GM18519 (cell line): Measurements from ENCODE around the gene NUDT1.

ENCODE experiments used
- ATAC-seq: cut with Tn5 transposase; IDR thresholded peaks from one replicate; pipeline ENCODE4 v1.9.1; 2021; ENCODE audit warnings: mild to moderate bottlenecking, moderate library complexity; ENCODE audit not compliant: unreplicated experiment, low FRiP score

The NUDT1 gene

GRCh38 chr7:2204446-2204845, 37.6 kb upstream of the NUDT1 start:
- no peak for ATAC-seq

GRCh38 chr7:2205036-2205780, 36.8 kb upstream of the NUDT1 start:
- no peak for ATAC-seq

- ATAC-seq = no peak
Observed at GRCh38 chr7:2208712-2209111, 33.3 kb upstream of the NUDT1 start.

GRCh38 chr7:2209146-2209960, 32.7 kb upstream of the NUDT1 start:
- no peak for ATAC-seq

- no peak for ATAC-seq
Observed at GRCh38 chr7:2209961-2210323, 32.1 kb upstream of the NUDT1 start.

GRCh38 chr7:2210551-2211258, 31.3 kb upstream of the NUDT1 start:
- ATAC-seq = no peak

GRCh38 chr7:2211259-2211880, 30.7 kb upstream of the NUDT1 start:
- ATAC-seq = no peak

- ATAC-seq = no peak
Observed at GRCh38 chr7:2211926-2212325, 30.1 kb upstream of the NUDT1 start.

GRCh38 chr7:2212906-2213305, 29.1 kb upstream of the NUDT1 start:
- ATAC-seq = no peak

- no peak for ATAC-seq
Observed at GRCh38 chr7:2213551-2214215, 28.3 kb upstream of the NUDT1 start.

GRCh38 chr7:2214636-2215035, 27.4 kb upstream of the NUDT1 start:
- no peak for ATAC-seq

GRCh38 chr7:2215851-2216250, 26.2 kb upstream of the NUDT1 start:
- ATAC-seq = no peak

GRCh38 chr7:2217206-2217605, 24.8 kb upstream of the NUDT1 start:
- ATAC-seq = no peak

- no peak for ATAC-seq
Observed at GRCh38 chr7:2217716-2218443, 24.1 kb upstream of the NUDT1 start.

- no peak for ATAC-seq
Observed at GRCh38 chr7:2218444-2218785, 23.6 kb upstream of the NUDT1 start.

GRCh38 chr7:2219136-2219535, 22.9 kb upstream of the NUDT1 start:
- no peak for ATAC-seq

- no peak for ATAC-seq
Observed at GRCh38 chr7:2219606-2220005, 22.4 kb upstream of the NUDT1 start.

- no peak for ATAC-seq
Observed at GRCh38 chr7:2220030-2220429, 22.0 kb upstream of the NUDT1 start.

GRCh38 chr7:2220506-2220905, 21.5 kb upstream of the NUDT1 start:
- no peak for ATAC-seq

- no peak for ATAC-seq
Observed at GRCh38 chr7:2220954-2221353, 21.1 kb upstream of the NUDT1 start.
